ENCODE results near the gene SLC22A23.

SLC22A23 gene

GRCh38 chr6:3329393-3330051 lies 127.3 kb downstream of the SLC22A23 start:
- no peaks in the 10 kb centered on the region for H3K9me3 ChIP-seq (ENCODE audit: severe bottlenecking)
- no peaks in the 10 kb centered on the region for H3K36me3 ChIP-seq (ENCODE audit: low read depth)
- no peak overlapping the region for H3K27ac ChIP-seq (ENCODE audit: poor library complexity, severe bottlenecking)
- no peaks in the 10 kb centered on the region for H3K27me3 ChIP-seq (ENCODE audit: insufficient read depth, poor library complexity, severe bottlenecking)
- no peaks in the 10 kb centered on the region for H3K4me1 ChIP-seq (ENCODE audit: insufficient read depth, poor library complexity, severe bottlenecking)
- ATAC-seq (ENCODE audit: low read depth) (no peak; the same call in 2 of the 3 replicates), DNase-seq (ENCODE audit: low spot score) (no peak)
- TF ChIP-seq, protein P1, sequence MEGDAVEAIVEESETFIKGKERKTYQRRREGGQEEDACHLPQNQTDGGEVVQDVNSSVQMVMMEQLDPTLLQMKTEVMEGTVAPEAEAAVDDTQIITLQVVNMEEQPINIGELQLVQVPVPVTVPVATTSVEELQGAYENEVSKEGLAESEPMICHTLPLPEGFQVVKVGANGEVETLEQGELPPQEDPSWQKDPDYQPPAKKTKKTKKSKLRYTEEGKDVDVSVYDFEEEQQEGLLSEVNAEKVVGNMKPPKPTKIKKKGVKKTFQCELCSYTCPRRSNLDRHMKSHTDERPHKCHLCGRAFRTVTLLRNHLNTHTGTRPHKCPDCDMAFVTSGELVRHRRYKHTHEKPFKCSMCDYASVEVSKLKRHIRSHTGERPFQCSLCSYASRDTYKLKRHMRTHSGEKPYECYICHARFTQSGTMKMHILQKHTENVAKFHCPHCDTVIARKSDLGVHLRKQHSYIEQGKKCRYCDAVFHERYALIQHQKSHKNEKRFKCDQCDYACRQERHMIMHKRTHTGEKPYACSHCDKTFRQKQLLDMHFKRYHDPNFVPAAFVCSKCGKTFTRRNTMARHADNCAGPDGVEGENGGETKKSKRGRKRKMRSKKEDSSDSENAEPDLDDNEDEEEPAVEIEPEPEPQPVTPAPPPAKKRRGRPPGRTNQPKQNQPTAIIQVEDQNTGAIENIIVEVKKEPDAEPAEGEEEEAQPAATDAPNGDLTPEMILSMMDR (IDR thresholded peaks at IDR 0.05; ENCODE audit: poor library complexity, severe bottlenecking), result no peak
- H3K4me3 ChIP-seq (ENCODE audit: severe bottlenecking), result no peak overlapping the region

- no peak overlapping the region for H3K4me3 ChIP-seq (ENCODE audit: severe bottlenecking)
- DNase-seq (ENCODE audit: low spot score) (no peak), ATAC-seq (ENCODE audit: low read depth) (no peak)
- TF ChIP-seq, protein P1 (IDR thresholded peaks at IDR 0.05; ENCODE audit: poor library complexity, severe bottlenecking), result no peak
- no peaks in the 10 kb centered on the region for H3K9me3 ChIP-seq (ENCODE audit: severe bottlenecking)
- no peaks in the 10 kb centered on the region for H3K27me3 ChIP-seq (ENCODE audit: insufficient read depth, poor library complexity, severe bottlenecking)
- H3K4me1 ChIP-seq (ENCODE audit: insufficient read depth, poor library complexity, severe bottlenecking), result no peaks in the 10 kb centered on the region
- no peaks in the 10 kb centered on the region for H3K36me3 ChIP-seq (ENCODE audit: low read depth)
- H3K27ac ChIP-seq (ENCODE audit: poor library complexity, severe bottlenecking), result no peak overlapping the region
Observed at GRCh38 chr6:3328796-3329195, 128.1 kb downstream of the SLC22A23 start.

GRCh38 chr6:3328145-3328544 lies 128.7 kb downstream of the SLC22A23 start:
- no peak overlapping the region for H3K4me3 ChIP-seq (ENCODE audit: severe bottlenecking)
- H3K27ac ChIP-seq (ENCODE audit: poor library complexity, severe bottlenecking), result no peak overlapping the region
- H3K36me3 ChIP-seq (ENCODE audit: low read depth), result no peaks in the 10 kb centered on the region
- no peak for DNase-seq (ENCODE audit: low spot score)
- TF ChIP-seq, protein P1 (IDR thresholded peaks at IDR 0.05; ENCODE audit: poor library complexity, severe bottlenecking), result no peak
- no peaks in the 10 kb centered on the region for H3K27me3 ChIP-seq (ENCODE audit: insufficient read depth, poor library complexity, severe bottlenecking)
- ATAC-seq (ENCODE audit: low read depth), result peak; percentile 40; the same call in 1 of the 3 replicates
- no peaks in the 10 kb centered on the region for H3K4me1 ChIP-seq (ENCODE audit: insufficient read depth, poor library complexity, severe bottlenecking)
- no peaks in the 10 kb centered on the region for H3K9me3 ChIP-seq (ENCODE audit: severe bottlenecking)

DNA sequence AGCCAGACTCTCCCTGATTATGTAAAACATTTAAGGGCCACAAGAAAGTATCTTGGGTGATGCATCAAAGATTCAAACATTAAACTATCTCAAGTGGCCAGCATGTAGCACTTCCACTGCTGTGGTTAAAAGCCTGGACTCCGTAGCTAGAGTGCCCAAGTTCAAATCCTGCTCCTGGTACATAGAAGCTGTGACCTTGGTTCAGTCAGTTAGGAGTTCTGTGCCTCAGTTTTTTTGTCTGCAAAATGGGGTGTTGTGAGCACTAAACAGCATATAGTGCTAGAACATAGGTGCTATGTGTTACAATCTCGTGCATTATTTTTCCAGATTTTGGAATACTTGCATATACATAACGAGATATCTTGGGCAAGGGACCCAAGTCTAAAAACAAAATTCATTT lies 129.4 kb downstream of the SLC22A23 start:
- no peak overlapping the region for H3K27ac ChIP-seq (ENCODE audit: poor library complexity, severe bottlenecking)
- no peaks in the 10 kb centered on the region for H3K27me3 ChIP-seq (ENCODE audit: insufficient read depth, poor library complexity, severe bottlenecking)
- no peak overlapping the region for H3K4me3 ChIP-seq (ENCODE audit: severe bottlenecking)
- no peak for DNase-seq (ENCODE audit: low spot score)
- TF ChIP-seq, protein P1 (IDR thresholded peaks at IDR 0.05; ENCODE audit: poor library complexity, severe bottlenecking), result no peak
- H3K36me3 ChIP-seq (ENCODE audit: low read depth), result no peaks in the 10 kb centered on the region
- H3K9me3 ChIP-seq (ENCODE audit: severe bottlenecking), result no peaks in the 10 kb centered on the region
- H3K4me1 ChIP-seq (ENCODE audit: insufficient read depth, poor library complexity, severe bottlenecking), result no peaks in the 10 kb centered on the region
- ATAC-seq (ENCODE audit: low read depth), result no peak

GRCh38 chr6:3326981-3327380 lies 129.9 kb downstream of the SLC22A23 start:
- no peak for DNase-seq (ENCODE audit: low spot score)
- TF ChIP-seq, protein P1 (IDR thresholded peaks at IDR 0.05; ENCODE audit: poor library complexity, severe bottlenecking), result no peak
- no peaks in the 10 kb centered on the region for H3K9me3 ChIP-seq (ENCODE audit: severe bottlenecking)
- H3K4me3 ChIP-seq (ENCODE audit: severe bottlenecking), result no peak overlapping the region
- no peaks in the 10 kb centered on the region for H3K4me1 ChIP-seq (ENCODE audit: insufficient read depth, poor library complexity, severe bottlenecking)
- no peak overlapping the region for H3K27ac ChIP-seq (ENCODE audit: poor library complexity, severe bottlenecking)
- H3K27me3 ChIP-seq (ENCODE audit: insufficient read depth, poor library complexity, severe bottlenecking), result no peaks in the 10 kb centered on the region
- no peaks in the 10 kb centered on the region for H3K36me3 ChIP-seq (ENCODE audit: low read depth)
- ATAC-seq (ENCODE audit: low read depth), result no peak

Measured in RWPE2 (cell line).